ENCODE results near the gene STAT3.
"Not testable (repeated sequence)": the region's sequence is repeated elsewhere in the genome, so short reads cannot be mapped to it uniquely, and the experiment has no call there.

- TF ChIP-seq POLR2A (IDR thresholded peaks at IDR 0.05); CTCF (IDR thresholded peaks at IDR 0.05 in 4 of 5, conservative IDR thresholded peaks at IDR 0.05 in 1 of 5): not testable (repeated sequence)
These were observed 12.7 kb upstream of the STAT3 start for GRCh38 chr17:42400844-42401375.
